GM12864 (cell line): ENCODE results near the gene ATP6V1F.

Experiments used
- DNase-seq: peaks from one replicate; pipeline ENCODE4 v3.0.0-alpha.2; 2011; ENCODE audit warnings: low read depth
- H3K4me3 ChIP-seq: 2 replicates; pipeline ENCODE4 v1.5.1; 2011; ENCODE audit warnings: mild to moderate bottlenecking, low read depth, low read length, control low read depth
- CTCF ChIP-seq: IDR thresholded peaks from 2 replicates; pipeline ENCODE4 v1.5.1; 2011; ENCODE audit warnings: low read depth, mild to moderate bottlenecking, moderate library complexity, low read length, control low read depth, inconsistent platforms; ENCODE audit errors: missing control alignments

Gene ATP6V1F

DNA sequence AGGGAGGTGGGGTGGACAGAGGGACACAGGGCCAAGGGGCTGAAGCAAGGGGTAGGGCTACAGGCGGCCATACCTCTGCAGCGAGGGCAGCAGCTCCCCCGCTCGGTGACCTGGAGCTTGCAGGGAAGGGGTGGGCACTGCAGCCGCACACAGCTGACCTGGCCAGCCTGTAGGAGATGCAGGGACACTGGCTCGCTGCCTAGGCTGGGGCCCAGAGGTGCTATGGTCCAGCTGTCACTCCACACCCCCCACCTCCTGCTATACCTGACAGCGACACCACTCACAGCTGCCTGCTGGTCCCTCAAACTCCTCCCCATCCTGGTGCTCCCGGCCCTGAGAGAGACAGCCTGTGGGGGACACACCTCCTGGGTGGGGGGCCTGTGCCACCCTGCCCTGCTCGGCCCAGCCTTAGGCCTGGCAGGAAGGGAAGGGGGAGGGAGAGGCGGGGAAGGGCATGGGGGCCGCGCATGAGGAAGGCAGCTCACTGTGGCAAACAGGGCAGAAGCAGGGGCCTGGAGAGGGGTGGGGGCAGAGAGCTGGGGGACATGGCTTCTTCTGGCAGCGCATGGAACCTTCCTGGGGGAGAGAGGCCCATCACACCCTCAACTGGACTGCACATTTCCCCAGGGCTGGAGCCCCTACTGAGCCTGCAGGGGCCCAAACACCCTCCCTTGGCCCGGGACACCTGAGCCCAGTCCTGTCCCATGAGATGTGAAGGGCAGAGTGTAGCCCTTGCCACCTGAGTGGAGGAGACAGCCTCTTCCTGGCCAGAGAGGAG is 23.9 kb downstream of the ATP6V1F start:
- DNase-seq, result no peak
- H3K4me3 ChIP-seq, result no peak overlapping the region

GRCh38 chr7:128887169-128888038 is 24.7 kb downstream of the ATP6V1F start:
- no peak overlapping the region for H3K4me3 ChIP-seq
- no peak for DNase-seq
- TF ChIP-seq CTCF, result no peak

More for the DNA sequence above, 23.9 kb downstream of the ATP6V1F start:
- no peak for TF ChIP-seq CTCF

- no peak overlapping the region for H3K4me3 ChIP-seq
- DNase-seq, result no peak
- no peak for TF ChIP-seq CTCF
Observed at GRCh38 chr7:128888039-128888755, 25.5 kb downstream of the ATP6V1F start.

- no peak for DNase-seq
- TF ChIP-seq CTCF, result no peak
- no peak overlapping the region for H3K4me3 ChIP-seq
Observed at GRCh38 chr7:128888756-128889095, 26.1 kb downstream of the ATP6V1F start.

DNA sequence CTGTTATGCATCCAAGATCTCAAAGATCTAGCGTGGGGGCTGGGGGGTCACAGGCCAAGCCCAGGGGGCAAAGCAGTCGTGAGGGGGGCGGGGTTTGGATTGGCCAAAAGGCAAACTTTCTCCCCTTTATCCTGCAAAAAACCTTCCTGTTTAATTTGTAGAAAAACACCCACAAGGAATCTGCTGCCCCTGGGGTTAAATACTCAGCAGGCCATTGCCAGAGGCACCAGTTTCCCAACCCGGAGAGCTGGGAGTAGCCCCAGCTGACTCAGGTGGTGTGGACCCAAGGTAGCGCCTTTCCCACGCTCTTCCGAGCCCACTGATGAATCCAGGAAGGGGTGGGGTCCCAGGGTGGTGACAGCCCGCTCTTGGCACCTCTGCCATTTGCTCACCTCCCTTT is 26.5 kb downstream of the ATP6V1F start:
- no peak overlapping the region for H3K4me3 ChIP-seq

More for the DNA sequence above, 26.5 kb downstream of the ATP6V1F start:
- no peak for TF ChIP-seq CTCF
- DNase-seq, result no peak
